HG03159 (cell line): Measurements from ENCODE around the gene HAO1.
"Not testable (repeated sequence)": the region's sequence is repeated elsewhere in the genome, so short reads cannot be mapped to it uniquely, and the experiment has no call there.

Source experiments
- ATAC-seq: cut with Tn5 transposase; IDR thresholded peaks from one replicate; pipeline ENCODE4 v1.9.1; 2021; ENCODE audit warnings: mild to moderate bottlenecking, moderate library complexity; ENCODE audit not compliant: unreplicated experiment

The HAO1 gene

DNA sequence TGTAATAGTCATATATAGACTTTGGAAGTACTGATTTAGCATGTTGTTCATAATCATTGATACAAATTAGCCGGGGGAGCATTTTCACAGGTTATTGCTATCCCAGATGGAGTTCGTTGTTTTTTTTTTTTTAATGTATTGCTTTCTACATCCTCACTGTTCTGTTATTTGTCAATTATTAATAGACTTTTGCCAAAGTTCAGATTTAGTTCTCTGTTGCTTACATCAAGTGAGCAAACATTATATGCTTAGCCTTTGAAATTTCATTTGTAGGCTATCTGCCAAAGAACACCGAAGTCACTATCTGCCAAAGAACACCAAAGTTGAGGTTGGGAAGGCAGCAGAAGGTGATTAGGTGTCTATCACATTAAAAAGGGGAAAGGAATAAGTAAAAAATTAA, at the start of gene HAO1:
TSS of gene HAO1 (minus strand) at position 118 of the 400 bp plus-strand sequence. CDS start at position 82, 36 bp downstream.
- no peak for ATAC-seq

- no peak for ATAC-seq
Observed at GRCh38 chr20:7989379-7989778, 49.1 kb upstream of the HAO1 start.

DNA sequence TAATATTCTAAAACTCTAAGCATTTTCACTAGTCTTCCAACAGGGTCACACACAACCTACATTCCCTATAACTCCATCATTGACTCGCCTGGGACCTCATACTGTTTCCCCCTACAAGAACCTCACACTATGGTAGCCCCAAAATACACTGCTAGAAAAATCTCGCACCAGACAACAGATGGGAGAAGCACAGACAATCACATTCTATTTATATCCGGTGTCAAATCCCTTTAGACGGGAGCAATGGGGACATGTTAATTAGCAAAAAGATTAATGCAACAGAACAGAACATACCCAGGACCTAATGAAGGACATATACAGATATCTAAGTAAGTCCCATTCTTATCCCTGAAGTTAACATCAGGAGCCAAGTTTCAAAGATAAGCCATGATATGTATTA, 45.7 kb upstream of the HAO1 start:
- ATAC-seq: no peak

DNA sequence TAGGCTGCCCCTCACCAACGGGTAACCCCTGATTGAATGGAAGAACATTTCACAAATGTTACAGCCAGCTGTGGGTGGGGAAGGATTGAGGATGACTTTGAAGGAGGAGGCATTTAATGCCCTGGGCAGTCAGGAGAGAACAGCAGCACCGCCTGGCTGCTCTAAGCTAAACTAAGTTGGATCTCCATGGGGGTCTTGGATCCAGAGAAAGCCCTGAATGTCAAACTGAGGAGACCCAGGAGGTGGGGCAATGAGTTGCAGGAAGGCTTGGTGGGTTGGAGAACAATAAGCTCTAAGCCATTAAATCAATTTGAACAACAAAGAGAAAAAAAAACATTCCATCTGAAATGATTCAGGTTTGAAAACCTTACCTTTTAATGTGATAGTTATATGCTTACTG, 43.9 kb upstream of the HAO1 start:
- ATAC-seq: no peak

GRCh38 chr20:7981374-7981773, 41.1 kb upstream of the HAO1 start:
- ATAC-seq: no peak

DNA sequence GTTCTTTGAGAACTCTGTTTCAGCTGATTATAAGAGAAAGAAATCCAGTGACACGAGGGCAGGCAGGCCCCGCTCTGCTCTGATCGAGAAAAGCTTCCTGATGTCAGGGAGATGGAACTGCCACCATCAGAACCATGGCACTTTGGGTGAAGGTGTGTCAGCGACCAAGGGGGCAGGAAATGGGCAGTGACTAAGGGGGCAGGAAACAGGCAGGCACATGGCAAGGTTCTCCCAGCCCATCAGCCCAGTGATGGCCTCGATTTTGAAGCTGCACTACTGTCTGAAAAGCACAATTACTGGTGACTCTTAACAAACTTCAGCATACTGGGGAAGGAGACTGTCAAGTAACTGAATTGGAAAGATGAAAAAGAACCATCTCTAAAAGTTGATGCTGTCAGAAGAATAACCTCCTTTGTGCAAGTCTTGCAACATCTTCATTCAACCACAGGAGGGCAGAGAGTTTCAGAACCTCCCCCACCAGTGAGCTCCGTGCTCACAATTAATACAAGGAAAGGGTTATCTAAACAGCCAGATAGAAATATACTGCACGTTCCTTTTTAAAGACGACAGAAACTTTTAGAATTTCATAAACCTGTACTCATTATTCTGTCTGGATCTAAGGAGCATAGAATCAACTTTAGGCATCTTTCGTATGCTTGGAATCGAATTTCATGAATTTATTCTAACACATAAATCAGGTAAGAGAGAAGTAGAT, 40.2 kb upstream of the HAO1 start:
- peak; percentile 69 for ATAC-seq

DNA sequence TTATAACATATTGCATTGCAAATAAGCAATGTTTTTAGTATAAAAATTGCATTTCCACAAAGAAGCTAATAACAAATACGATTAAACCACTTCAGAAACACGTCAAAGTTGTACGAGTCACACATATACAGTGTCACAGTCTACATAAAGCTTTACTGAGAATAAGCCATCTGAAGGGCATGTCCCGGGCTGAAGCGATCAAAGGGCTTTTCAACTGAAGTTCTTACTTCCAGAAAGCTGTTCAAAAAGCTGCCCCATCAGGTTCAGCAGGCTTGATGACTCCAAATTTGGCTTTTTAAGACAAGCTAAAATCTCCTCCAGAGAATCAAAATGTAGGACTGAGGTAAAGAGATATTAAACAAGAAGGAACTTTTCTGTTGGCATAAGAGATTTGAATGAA, 37.5 kb upstream of the HAO1 start:
- no peak for ATAC-seq

DNA sequence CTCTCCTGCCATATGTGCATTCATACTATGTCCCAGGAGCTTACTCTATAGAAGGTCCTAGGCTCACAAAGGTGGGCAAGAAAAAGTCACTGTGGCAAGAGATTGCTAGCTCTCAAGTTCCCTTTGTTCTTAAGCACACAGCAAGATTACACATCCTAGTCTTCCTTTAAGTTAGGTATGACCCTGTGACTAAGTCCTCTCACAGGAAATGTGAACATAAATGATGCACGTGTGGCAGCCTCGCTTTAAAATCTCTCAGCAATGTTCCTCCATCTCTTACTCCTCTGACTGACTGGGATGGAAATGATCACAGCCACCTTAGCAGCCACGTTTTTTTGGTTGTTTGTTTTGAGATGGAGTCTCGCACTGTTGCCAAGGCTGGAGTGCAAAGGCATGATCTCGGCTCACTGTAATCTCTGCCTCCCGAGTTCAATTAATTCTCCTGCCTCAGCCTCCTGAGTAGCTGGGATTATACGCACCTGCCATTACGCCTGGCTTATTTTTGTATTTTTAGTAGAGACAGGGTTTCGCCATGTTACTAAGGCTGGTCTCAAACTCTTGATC, 35.7 kb upstream of the HAO1 start:
- ATAC-seq: no peak

GRCh38 chr20:7974785-7975435, 34.7 kb upstream of the HAO1 start:
- ATAC-seq: no peak

GRCh38 chr20:7971536-7972280, 31.4 kb upstream of the HAO1 start:
- no peak for ATAC-seq

DNA sequence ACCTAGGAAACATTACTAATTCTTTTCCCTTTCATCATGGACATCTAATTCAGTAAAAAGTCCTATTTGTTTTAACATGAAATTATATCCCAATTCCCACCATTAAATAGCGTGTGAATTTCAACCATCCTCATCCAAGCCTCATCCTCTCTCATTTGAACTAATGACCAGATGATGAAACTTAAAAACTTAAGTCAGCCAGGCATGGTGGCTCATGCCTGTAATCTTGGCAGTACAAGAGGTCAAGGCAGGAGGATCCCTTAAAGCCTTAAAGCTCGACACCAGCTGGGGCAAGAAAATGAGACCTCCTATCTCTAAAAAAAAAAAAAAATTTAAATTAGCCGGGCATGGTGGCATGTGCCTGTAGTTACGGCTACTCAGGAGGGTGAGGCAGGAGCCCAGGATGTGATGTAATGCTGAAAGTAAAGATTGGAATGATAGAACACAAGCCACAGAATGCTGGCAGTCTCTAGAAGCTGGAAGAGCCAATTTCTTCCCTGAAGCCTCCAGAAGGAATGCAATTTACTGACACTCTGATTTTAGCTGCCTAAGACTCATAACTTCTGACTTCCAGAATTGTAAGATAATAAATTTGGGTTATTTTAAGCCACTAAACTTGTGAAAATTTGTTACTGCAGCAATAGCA, 27.1 kb upstream of the HAO1 start:
- ATAC-seq: no peak

- ATAC-seq: no peak
Observed at GRCh38 chr20:7966176-7966575, 25.9 kb upstream of the HAO1 start.

DNA sequence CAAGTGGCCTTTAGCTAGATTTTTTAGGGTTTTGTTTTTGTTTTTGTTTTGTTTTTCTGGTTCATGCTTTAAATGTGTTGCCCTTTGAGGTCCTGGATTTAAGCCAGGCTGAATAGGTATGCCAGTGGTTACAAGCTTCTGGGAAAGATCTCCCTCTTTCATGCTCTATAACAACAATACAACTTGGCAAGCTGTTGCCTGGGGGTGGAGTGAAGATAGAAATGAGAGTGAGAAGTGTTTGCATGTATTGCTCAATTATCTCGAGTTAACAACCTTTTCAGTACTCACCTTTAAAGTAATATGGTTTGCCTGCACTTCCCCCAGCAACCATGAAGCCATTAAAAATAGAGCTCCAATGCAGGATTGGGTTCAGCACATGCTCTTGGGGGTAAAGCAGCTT, 19.2 kb upstream of the HAO1 start:
- no peak for ATAC-seq

GRCh38 chr20:7956561-7956960, 16.3 kb upstream of the HAO1 start:
- ATAC-seq: not testable (repeated sequence)

DNA sequence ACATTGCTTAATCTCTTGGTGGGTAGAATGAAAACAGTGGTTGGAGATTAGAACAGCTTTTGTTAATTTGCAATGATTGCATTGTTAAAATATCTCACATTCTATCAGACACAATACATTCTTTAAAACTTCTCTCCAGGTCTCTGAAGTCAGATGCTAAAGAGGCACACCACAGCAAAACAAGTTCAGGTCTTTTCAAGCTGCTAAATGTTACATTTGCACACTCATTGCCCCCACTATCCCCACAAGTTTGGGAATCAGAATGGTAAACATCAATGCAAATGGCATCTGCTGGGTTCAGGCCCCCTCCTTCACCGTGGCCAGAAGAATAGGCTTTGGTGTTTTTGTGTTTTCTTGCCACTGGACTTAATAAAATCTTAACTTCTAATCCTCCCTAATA, 10.1 kb upstream of the HAO1 start:
- no peak for ATAC-seq

DNA sequence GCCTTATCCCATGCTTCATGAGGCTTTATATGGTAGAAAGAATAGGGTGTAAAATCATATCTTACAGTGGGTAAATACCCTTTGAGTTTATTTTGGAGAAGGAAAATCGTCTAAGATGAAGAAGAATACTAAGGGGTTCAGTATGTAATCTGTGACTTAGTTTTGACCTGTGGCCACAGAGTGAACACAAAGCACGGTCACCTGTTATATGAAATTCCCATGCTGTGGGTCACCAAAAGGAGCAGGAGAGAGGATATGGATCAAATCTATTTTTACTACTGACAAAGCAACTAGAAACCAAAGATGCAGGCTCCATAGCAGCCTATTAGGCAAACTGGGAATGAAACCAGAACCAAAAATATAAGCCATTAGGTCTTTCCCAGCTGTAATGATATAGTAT, 3.6 kb upstream of the HAO1 start:
- no peak for ATAC-seq

- no peak for ATAC-seq
Observed at GRCh38 chr20:7939663-7940062, 595 bp downstream of the HAO1 start.

- no peak for ATAC-seq
Observed at GRCh38 chr20:7938058-7938457, 2.2 kb downstream of the HAO1 start.

DNA sequence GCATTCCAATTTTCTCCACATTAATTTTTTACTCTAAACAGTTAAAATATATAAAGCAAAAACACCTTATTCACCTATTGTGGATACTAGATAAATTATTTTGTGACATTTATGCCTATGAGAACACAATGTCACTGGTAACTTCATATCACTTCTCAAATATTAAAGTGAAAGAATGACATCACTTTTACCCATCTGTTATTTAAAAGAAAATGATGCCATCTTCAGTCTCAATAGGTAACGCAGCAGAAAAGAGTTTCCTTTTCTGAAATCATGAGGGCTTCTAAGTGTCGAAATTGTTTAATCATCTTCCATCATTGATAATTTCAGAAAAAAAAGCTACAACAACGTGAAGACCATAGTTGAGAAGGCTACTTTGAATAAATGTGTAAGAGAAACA, 2.9 kb downstream of the HAO1 start:
- ATAC-seq: no peak

DNA sequence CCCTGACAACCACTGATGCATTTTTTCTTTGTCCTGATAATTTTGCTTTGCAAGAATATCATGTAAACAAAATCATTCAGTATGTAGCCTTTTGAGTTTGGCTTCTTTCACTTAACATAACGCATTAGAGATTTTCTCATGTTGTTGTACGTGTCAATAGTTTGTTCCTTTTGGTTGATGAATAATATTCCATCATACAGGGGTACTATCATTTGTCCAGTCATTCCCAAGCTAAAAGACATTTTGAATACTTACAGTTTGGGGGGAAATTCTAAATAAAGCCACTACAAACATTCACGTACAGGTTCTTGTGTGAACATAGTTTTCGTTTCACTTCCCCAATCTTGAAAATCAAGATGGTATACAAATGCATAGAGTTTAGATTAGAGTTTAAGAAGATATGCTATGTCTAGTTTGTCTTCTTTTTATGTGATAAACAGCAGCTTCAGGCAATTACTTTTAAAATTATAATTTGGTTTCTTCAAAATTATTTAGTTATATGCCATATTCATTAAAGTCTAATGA, 5.2 kb downstream of the HAO1 start:
- ATAC-seq: peak; percentile 72

DNA sequence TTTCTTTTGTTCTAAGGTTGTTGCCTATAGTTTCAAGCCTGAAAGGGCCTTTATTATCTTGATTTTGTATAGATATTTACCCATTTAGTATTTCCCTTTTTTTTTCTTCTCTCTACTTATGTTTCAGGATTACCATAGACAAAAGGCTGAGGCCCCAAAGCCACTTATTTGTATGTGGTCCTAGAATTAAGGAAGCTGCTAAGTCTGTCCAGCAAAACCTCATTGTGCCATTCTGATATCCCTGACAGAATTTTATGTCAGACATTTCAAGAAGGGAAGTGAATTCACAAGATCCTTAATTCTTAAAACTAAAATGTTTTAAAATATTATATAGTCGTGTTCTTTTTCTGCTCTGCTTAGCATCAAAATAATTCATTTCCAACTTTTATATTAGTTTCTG, 6.9 kb downstream of the HAO1 start:
- no peak for ATAC-seq
